ENCODE data around the gene SCLY.

- TF ChIP-seq CTCF (conservative IDR thresholded peaks at IDR 0.05 in 1 of 2, IDR thresholded peaks at IDR 0.05 in 1 of 2; ENCODE audit: low read depth in 1 of 2, low read length in 2 of 2) (no peak), EZH2 (IDR thresholded peaks at IDR 0.05; ENCODE audit: low read length, missing control alignments) (no peak)
These were observed 30.9 kb upstream of the SCLY start for GRCh38 chr2:238029853-238030252.
